Uterus (tissue), 4 donors: ENCODE results near the gene TMC5. TPM values are rescaled to one million over a fixed set of nuclear protein-coding genes. Genes with fewer than 3 reads are reported as not detected.
"Not testable (repeated sequence)": the region's sequence is repeated elsewhere in the genome, so short reads cannot be mapped to it uniquely, and the experiment has no call there.

Experiments used
- DNase-seq, 2 donors: peaks; one replicate each; pipeline ENCODE4 v3.0.0-alpha.2; 2019 to 2020
- H3K27ac ChIP-seq, 2 donors: fragments of 200-600 bp; sonication (generic); 1 replicate in 1 of 2; 2 replicates in 1 of 2; pipeline ENCODE4 v1.5.1; 2016 to 2018
- H3K27me3 ChIP-seq, 2 donors: fragments of 200-600 bp; sonication (generic); one replicate each; pipeline ENCODE4 v1.5.1; 2018 to 2019; ENCODE audit warnings: control low read depth in 1 of 2
- H3K36me3 ChIP-seq, 2 donors: fragments of 200-600 bp; sonication (generic); one replicate each; pipeline ENCODE4 v1.5.1; 2019; ENCODE audit warnings: control low read depth in 1 of 2
- H3K4me1 ChIP-seq, 2 donors: fragments of 200-600 bp; sonication (generic); one replicate each; pipeline ENCODE4 v1.5.1; 2018 to 2019; ENCODE audit warnings: control low read depth in 1 of 2
- H3K4me3 ChIP-seq, 2 donors: fragments of 200-600 bp; sonication (generic); 1 replicate in 1 of 2; 2 replicates in 1 of 2; pipeline ENCODE4 v1.5.1; 2018 to 2019; ENCODE audit warnings: mild to moderate bottlenecking in 1 of 2
- H3K9me3 ChIP-seq, 2 donors: fragments of 200-600 bp; sonication (generic); one replicate each; pipeline ENCODE4 v1.5.1; 2019; ENCODE audit warnings: control low read depth in 1 of 2
- CTCF ChIP-seq, 4 experiments: fragments of 200-600 bp in 2 of 4; fragments of 450-650 bp in 2 of 4; sonication (generic) in 2 of 4; IDR thresholded peaks; one replicate each; pipeline ENCODE4 v1.5.1; 2016 to 2019; ENCODE audit warnings: antibody characterized with exemption in 4 of 4, mild to moderate bottlenecking in 2 of 4, moderate library complexity in 1 of 4
- POLR2A ChIP-seq, 2 donors: fragments of 450-650 bp; IDR thresholded peaks; one replicate each; pipeline ENCODE4 v1.6.1; 2016; ENCODE audit warnings: antibody characterized with exemption in 2 of 2, mild to moderate bottlenecking in 1 of 2, moderate library complexity in 1 of 2
- intact Hi-C: fragments of 100-400 bp; cut with DNase I; formaldehyde crosslinking; loops from one replicate; pipeline ENCODE4 v1.15.1; 2023; ENCODE audit warnings: low total_unique reads
- total RNA-seq, 4 donors: library from RNA; depleted of rRNA in 3 of 4; stranded (reverse); fragments of >200 nt in 3 of 4; gene quantifications; one replicate each; pipeline versions ENCODE4 v1.1.0 to v1.2.4, GENCODE V29; 2014 to 2023
- donor health status: DM: yes; HTN: yes; CAD: no.

Gene TMC5
- total RNA-seq, 4 donors from 2014 or later: under 0.01 to 2.7 TPM; not detected in 2

- Histone ChIP-seq H3K4me3 (no peak overlapping the region), H3K9me3 (no peaks in the 10 kb centered on the region), H3K36me3 (no peaks in the 10 kb centered on the region), H3K27ac (no peak overlapping the region), H3K27me3 (peaks cover 0 to 3% of the 10 kb centered on the region in 2 donors), H3K4me1 (no peaks in the 10 kb centered on the region)
- TF ChIP-seq POLR2A (IDR thresholded peaks at IDR 0.05): no peak
- no peak for TF ChIP-seq CTCF (IDR thresholded peaks at IDR 0.05)
- intact Hi-C loops: no loop called here
- no peak for DNase-seq
These were observed 25.3 kb upstream of the TMC5 start for GRCh38 chr16:19392352-19392751.

GRCh38 chr16:19393226-19394111, 24.2 kb upstream of the TMC5 start:
- Histone ChIP-seq H3K27ac (no peak overlapping the region), H3K36me3 (no peaks in the 10 kb centered on the region), H3K4me3 (no peak overlapping the region), H3K27me3 (peaks cover 0 to 3% of the 10 kb centered on the region in 2 donors), H3K4me1 (no peaks in the 10 kb centered on the region), H3K9me3 (no peaks in the 10 kb centered on the region)
- TF ChIP-seq POLR2A (IDR thresholded peaks at IDR 0.05) (no peak), CTCF (IDR thresholded peaks at IDR 0.05) (no peak)
- intact Hi-C loops: no loop called here
- no peak for DNase-seq

GRCh38 chr16:19395646-19396267, 21.9 kb upstream of the TMC5 start:
- H3K27ac ChIP-seq, DNase-seq, H3K4me3 ChIP-seq, H3K36me3 ChIP-seq, H3K9me3 ChIP-seq, intact Hi-C loops, H3K27me3 ChIP-seq, H3K4me1 ChIP-seq: not testable (repeated sequence)

GRCh38 chr16:19396555-19397011, 21.1 kb upstream of the TMC5 start:
- Histone ChIP-seq H3K27me3 (peaks cover 0 to 3% of the 10 kb centered on the region in 2 donors), H3K9me3 (no peaks in the 10 kb centered on the region), H3K36me3 (no peaks in the 10 kb centered on the region), H3K27ac (no peak overlapping the region), H3K4me3 (no peak overlapping the region), H3K4me1 (no peaks in the 10 kb centered on the region)
- no peak for TF ChIP-seq CTCF (IDR thresholded peaks at IDR 0.05)
- no peak for TF ChIP-seq POLR2A (IDR thresholded peaks at IDR 0.05)
- intact Hi-C loops: no loop called here
- no peak for DNase-seq

GRCh38 chr16:19397373-19397772, 20.3 kb upstream of the TMC5 start:
- H3K27ac ChIP-seq, intact Hi-C loops: not testable (repeated sequence)

GRCh38 chr16:19400711-19401110, 17.0 kb upstream of the TMC5 start:
- no peaks in the 10 kb centered on the region for H3K9me3 ChIP-seq
- DNase-seq: no peak
- H3K4me3 ChIP-seq: no peak overlapping the region
- no peaks in the 10 kb centered on the region for H3K4me1 ChIP-seq
- TF ChIP-seq POLR2A (IDR thresholded peaks at IDR 0.05) (no peak), CTCF (IDR thresholded peaks at IDR 0.05) (no peak)
- intact Hi-C loops: no loop called here
- H3K36me3 ChIP-seq: no peaks in the 10 kb centered on the region
- H3K27me3 ChIP-seq: no peaks in the 10 kb centered on the region
- H3K27ac ChIP-seq: no peak overlapping the region

More at GRCh38 chr16:19397373-19397772, 20.3 kb upstream of the TMC5 start:
- H3K4me3 ChIP-seq, DNase-seq, H3K27me3 ChIP-seq, H3K36me3 ChIP-seq, H3K4me1 ChIP-seq, H3K9me3 ChIP-seq: not testable (repeated sequence)
